Kidney (tissue), 14 donors: Measurements from ENCODE around the gene GPN2. TPM values are rescaled to one million over a fixed set of nuclear protein-coding genes. Genes with fewer than 3 reads are reported as not detected.

Experiments
- DNase-seq, 5 donors: peaks; one replicate each; pipeline ENCODE4 v3.0.0-alpha.2; 2013 to 2020
- FAIRE-seq: peaks from 2 replicates; lab custom pipeline; 2012; peaks lifted over from hg19 to GRCh38; lab: Jason Lieb, UNC
- H3K27ac ChIP-seq, 2 donors: one replicate each; pipeline ENCODE4 v1.7.0; 2013; ENCODE audit warnings: low read depth in 2 of 2, low read length in 2 of 2, inconsistent platforms in 1 of 2
- H3K27me3 ChIP-seq: one replicate; pipeline ENCODE4 v1.7.1; 2013; ENCODE audit warnings: low read length, inconsistent platforms; ENCODE audit not compliant: control insufficient read depth, insufficient read depth
- H3K36me3 ChIP-seq, 3 donors: one replicate each; pipeline versions ENCODE4 v1.7.0 to v1.7.1; 2013; ENCODE audit warnings: low read length in 3 of 3, control low read depth in 1 of 3, inconsistent platforms in 1 of 3; ENCODE audit not compliant: insufficient read depth in 3 of 3, control insufficient read depth in 2 of 3
- H3K4me1 ChIP-seq, 3 donors: one replicate each; pipeline versions ENCODE4 v1.7.0 to v1.7.1; 2013; ENCODE audit warnings: low read length in 3 of 3, inconsistent platforms in 1 of 3, low read depth in 1 of 3; ENCODE audit not compliant: control insufficient read depth in 2 of 3, insufficient read depth in 2 of 3
- H3K4me3 ChIP-seq, 3 donors: one replicate each; pipeline versions ENCODE4 v1.7.0 to v1.8.1; 2013; ENCODE audit warnings: low read length in 3 of 3, control low read depth in 1 of 3, inconsistent platforms in 1 of 3
- H3K9ac ChIP-seq, 3 donors: one replicate each; pipeline versions ENCODE4 v1.7.0 to v1.7.1; 2013; ENCODE audit warnings: low read length in 3 of 3, control low read depth in 1 of 3, inconsistent platforms in 1 of 3
- H3K9me3 ChIP-seq, 3 donors: one replicate each; pipeline versions ENCODE4 v1.7.0 to v1.7.1; 2013; ENCODE audit warnings: low read length in 3 of 3, control low read depth in 1 of 3, inconsistent platforms in 1 of 3; ENCODE audit not compliant: control insufficient read depth in 2 of 3, insufficient read depth in 1 of 3
- intact Hi-C: fragments of 100-400 bp; cut with DNase I; formaldehyde crosslinking; loops from one replicate; pipeline ENCODE4 v1.11.1; 2022
- polyA plus RNA-seq: library from polyadenylated mRNA; stranded (reverse); fragments of 350-450 nt; fragmentation: Illumina TruSeq; extraction: RNeasy Lipid Tissue Mini Kit (QIAGEN cat#74804); gene quantifications from one replicate; pipeline ENCODE4 v1.2.3, GENCODE V29; 2014; ENCODE audit warnings: low read depth, low replicate concordance; ENCODE audit not compliant: insufficient read depth
- total RNA-seq: library from RNA; stranded (reverse); fragmentation: NEBNext Ultra II Directional; extraction: Animal tissue kit (Norgen Biotek cat#: 25700); gene quantifications from one replicate; pipeline ENCODE4 v1.2.1, GENCODE V29; 2021
- TF ChIP-seq, protein P1 (sequence below): IDR thresholded peaks from 3 replicates; pipeline ENCODE4 v1.5.1; 2012; ENCODE audit warnings: mild to moderate bottlenecking, moderate library complexity, borderline replicate concordance; ENCODE audit not compliant: insufficient read depth; ENCODE audit errors: extremely low read depth
- donor health status: control.
- donor health status: control.
- donor health status: control.
- donor health status: control.
- donor health status: control.
- donor health status: DM: yes; HTN: yes; CAD: no.
- donor health status: Normal renal cell carcinoma (clear cell type).

GPN2 gene
- total and polyA plus RNA-seq, 2 donors from 2014 or later, result 24.6 to 28.8 TPM

DNA sequence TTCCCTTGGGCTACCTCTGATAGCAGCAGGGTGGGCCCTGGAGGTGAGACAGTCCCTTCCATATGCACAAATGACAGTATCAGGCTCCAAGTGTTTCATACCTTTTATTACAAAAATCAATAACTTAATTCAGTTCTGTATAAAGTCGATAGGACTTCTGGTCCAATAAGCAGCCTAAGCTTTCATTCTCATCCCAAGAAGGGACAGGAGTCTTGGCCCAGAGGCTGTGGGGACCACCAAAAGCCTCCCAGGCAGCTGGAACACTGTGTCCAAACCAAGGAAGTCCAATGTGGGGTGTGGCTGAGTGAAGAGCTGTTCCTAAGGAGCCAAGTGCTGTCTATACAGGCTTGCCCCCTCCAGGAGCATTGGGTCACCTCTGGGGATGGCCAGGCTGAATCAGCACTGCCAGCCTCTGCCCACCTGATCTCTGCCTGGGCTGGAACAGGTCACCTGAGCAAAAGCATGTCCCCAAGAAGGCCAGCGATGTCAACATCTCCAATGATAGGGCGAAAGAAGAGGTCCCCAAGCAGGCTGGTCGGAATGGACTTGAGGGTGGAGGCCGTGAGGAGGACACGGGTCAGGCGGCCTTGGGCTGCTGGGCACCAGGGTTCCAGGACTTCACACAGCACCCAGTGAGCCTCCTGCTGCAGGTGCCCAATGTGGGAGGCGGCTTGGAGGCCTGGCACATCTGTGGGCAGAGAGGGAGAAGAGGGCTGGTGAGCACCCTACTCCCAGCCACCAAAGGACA lies 21.5 kb upstream of the GPN2 start:
- TF ChIP-seq, protein P1, sequence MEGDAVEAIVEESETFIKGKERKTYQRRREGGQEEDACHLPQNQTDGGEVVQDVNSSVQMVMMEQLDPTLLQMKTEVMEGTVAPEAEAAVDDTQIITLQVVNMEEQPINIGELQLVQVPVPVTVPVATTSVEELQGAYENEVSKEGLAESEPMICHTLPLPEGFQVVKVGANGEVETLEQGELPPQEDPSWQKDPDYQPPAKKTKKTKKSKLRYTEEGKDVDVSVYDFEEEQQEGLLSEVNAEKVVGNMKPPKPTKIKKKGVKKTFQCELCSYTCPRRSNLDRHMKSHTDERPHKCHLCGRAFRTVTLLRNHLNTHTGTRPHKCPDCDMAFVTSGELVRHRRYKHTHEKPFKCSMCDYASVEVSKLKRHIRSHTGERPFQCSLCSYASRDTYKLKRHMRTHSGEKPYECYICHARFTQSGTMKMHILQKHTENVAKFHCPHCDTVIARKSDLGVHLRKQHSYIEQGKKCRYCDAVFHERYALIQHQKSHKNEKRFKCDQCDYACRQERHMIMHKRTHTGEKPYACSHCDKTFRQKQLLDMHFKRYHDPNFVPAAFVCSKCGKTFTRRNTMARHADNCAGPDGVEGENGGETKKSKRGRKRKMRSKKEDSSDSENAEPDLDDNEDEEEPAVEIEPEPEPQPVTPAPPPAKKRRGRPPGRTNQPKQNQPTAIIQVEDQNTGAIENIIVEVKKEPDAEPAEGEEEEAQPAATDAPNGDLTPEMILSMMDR, result no peak
- H3K4me1 ChIP-seq, result peaks cover 0 to 13% (median 9%) of the 10 kb centered on the region in 3 donors
- H3K36me3 ChIP-seq, result no peaks in the 10 kb centered on the region
- H3K4me3 ChIP-seq, result peak overlapping the region in 1 of 3 donors; percentile 75
- FAIRE-seq, result no peak
- DNase-seq, result no peak
- no peak overlapping the region for H3K9ac ChIP-seq
- no peaks in the 10 kb centered on the region for H3K27me3 ChIP-seq
- H3K27ac ChIP-seq, result peak overlapping the region in 1 of 2 donors; percentile 18
- intact Hi-C loops, result no loop called here
- no peaks in the 10 kb centered on the region for H3K9me3 ChIP-seq

DNA sequence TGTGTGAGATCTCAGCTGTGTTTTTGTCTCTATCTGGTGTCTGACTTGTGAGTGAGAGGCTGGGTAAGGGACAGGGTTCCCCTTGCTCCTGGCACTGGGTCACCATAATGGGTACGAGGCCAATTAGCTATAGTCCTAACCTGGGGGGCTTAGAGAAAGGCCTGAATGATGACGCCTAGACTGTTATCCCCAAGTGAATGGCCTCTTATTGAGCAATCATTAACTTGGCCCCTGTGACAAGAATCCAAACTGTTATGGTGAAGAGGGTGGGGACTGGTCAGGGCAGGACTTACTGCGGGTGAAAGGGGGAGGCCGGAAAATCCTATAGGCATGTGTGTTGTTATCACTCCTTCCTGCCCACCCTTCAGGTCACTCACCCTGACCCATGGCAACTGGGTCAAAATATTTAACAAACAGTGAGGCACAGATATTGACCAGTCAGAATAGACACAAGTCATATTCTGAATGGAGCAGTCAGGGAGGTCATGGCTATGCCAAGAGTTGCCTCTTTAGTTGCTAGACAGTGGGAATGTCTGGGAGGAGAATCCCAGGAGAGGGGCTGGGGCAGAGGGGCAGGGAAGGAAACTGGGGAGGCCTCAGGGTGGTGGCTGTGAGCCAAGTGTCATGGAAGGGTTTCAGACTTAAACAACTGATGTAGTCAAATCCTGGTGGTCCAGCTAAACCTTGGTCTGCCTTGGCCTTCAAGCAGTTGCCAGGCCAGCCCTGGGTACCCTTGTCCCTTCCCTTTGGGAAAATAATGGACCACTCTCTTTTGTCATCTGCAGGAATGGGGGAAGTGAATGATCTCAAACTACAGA lies 20.5 kb upstream of the GPN2 start:
- FAIRE-seq (no peak), DNase-seq (peak in 1 of 5 donors; percentile 37)
- H3K36me3 ChIP-seq, result no peaks in the 10 kb centered on the region
- peak overlapping the region in 1 of 3 donors; percentile 27 for H3K4me3 ChIP-seq
- TF ChIP-seq, protein P1, result no peak
- peak overlapping the region in 1 of 3 donors; percentile 38 for H3K9ac ChIP-seq
- intact Hi-C loops, result no loop called here
- H3K27me3 ChIP-seq, result no peaks in the 10 kb centered on the region
- peak overlapping the region; percentile 5 to 20 for H3K27ac ChIP-seq
- no peaks in the 10 kb centered on the region for H3K9me3 ChIP-seq
- H3K4me1 ChIP-seq, result peaks cover 0 to 13% (median 9%) of the 10 kb centered on the region in 3 donors

DNA sequence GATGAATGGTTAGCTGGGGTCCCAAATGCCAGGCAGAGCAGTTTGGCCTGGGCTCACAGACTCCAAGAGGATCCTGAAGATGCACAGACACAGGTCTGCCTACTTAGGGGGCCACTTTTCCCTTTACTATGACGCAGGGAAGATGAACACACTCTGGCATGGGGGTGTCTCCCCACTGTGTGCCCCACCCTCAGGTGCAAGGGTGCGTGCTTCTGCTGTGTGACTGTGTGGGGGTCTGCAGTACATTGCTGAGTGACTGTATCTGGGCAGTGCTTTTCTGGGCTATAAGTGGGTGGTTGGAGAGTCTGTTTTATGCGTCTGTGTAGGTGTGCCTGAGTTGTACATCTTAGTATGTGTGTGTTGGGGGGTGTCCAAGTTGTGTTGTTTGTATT lies 19.9 kb upstream of the GPN2 start:
- DNase-seq (no peak), FAIRE-seq (no peak)
- H3K4me1 ChIP-seq, result peaks cover 0 to 13% (median 9%) of the 10 kb centered on the region in 3 donors
- peak overlapping the region in 1 of 2 donors; percentile 17 for H3K27ac ChIP-seq
- H3K9me3 ChIP-seq, result no peaks in the 10 kb centered on the region
- intact Hi-C loops, result no loop called here
- H3K9ac ChIP-seq, result no peak overlapping the region
- no peak overlapping the region for H3K4me3 ChIP-seq
- no peaks in the 10 kb centered on the region for H3K36me3 ChIP-seq
- H3K27me3 ChIP-seq, result no peaks in the 10 kb centered on the region
- TF ChIP-seq, protein P1, result no peak
